B cell (primary cell): Measurements from ENCODE around the gene CASR. TPM values are rescaled to one million over a fixed set of nuclear protein-coding genes. Genes with fewer than 3 reads are reported as not detected.

Source experiments
- ATAC-seq: fragments of 200-7000 bp; cut with Tn5 transposase; one replicate; pipeline ENCODE4 v1.10.0; 2021; ENCODE audit warnings: low read depth, mild to moderate bottlenecking, moderate number of reproducible peaks, moderate library complexity
- CTCF ChIA-PET: fragments of 350-600 bp; sonication (Branson Sonifier 250); formaldehyde crosslinking; loops from one replicate; lab custom pipeline; 2021; ENCODE audit warnings: antibody characterized with exemption, inconsistent platforms; lab: Charles Lee
- POLR2A ChIA-PET: fragments of 350-600 bp; sonication (Branson Sonifier 250); formaldehyde crosslinking; loops from one replicate; lab custom pipeline; 2021; ENCODE audit warnings: antibody characterized with exemption; lab: Charles Lee
- DNase-seq: peaks from one replicate; pipeline ENCODE4 v3.0.0; 2013
- H2AFZ ChIP-seq: 2 replicates; pipeline ENCODE4 v1.6.1; 2012; ENCODE audit warnings: mild to moderate bottlenecking, low read depth, low read length; ENCODE audit not compliant: insufficient read depth, poor library complexity, severe bottlenecking
- H3K27ac ChIP-seq, 2 donors: 1 replicate in 1 of 2; 2 replicates in 1 of 2; pipeline ENCODE4 v1.5.1; 2012 to 2013; ENCODE audit warnings: low read length in 2 of 2, mild to moderate bottlenecking in 2 of 2, moderate library complexity in 1 of 2
- H3K27me3 ChIP-seq, 4 experiments: fragments of 200-600 bp in 1 of 4; sonication (generic) in 1 of 4; replicated peaks in 1 of 4; 1 replicate in 2 of 4; 2 replicates in 2 of 4; pipeline versions ENCODE4 v1.6.1 to v1.7.0; 2013 to 2016; ENCODE audit warnings: low read length in 3 of 4, mild to moderate bottlenecking in 2 of 4, mixed read lengths in 1 of 4, moderate library complexity in 1 of 4; ENCODE audit not compliant: insufficient read depth in 4 of 4, control insufficient read depth in 3 of 4; ENCODE audit errors: control extremely low read depth in 1 of 4
- H3K36me3 ChIP-seq, 2 experiments: replicated peaks in 1 of 2; 1 replicate in 1 of 2; 2 replicates in 1 of 2; pipeline versions ENCODE4 v1.6.1 to v1.7.1; 2013; ENCODE audit warnings: low read length in 1 of 2; ENCODE audit not compliant: insufficient read depth in 2 of 2, control insufficient read depth in 1 of 2; ENCODE audit errors: control extremely low read depth in 1 of 2, extremely low read depth in 1 of 2
- H3K4me1 ChIP-seq, 2 donors: fragments of 200-600 bp in 1 of 2; sonication (generic) in 1 of 2; 1 replicate in 1 of 2; 2 replicates in 1 of 2; pipeline versions ENCODE4 v1.5.1 to v1.6.1; 2013 to 2017; ENCODE audit warnings: low read length in 2 of 2; ENCODE audit not compliant: control insufficient read depth in 2 of 2, insufficient read depth in 2 of 2
- H3K4me2 ChIP-seq: replicated peaks from 2 replicates; pipeline ENCODE3; 2012; ENCODE audit warnings: mild to moderate bottlenecking, low read depth, low read length; ENCODE audit not compliant: poor library complexity, severe bottlenecking
- H3K4me3 ChIP-seq, 5 experiments: fragments of 200-600 bp in 1 of 5; sonication (generic) in 1 of 5; 1 replicate in 3 of 5; 2 replicates in 2 of 5; pipeline versions ENCODE4 v1.5.1 to v1.7.0; 2011 to 2016; ENCODE audit warnings: low read length in 4 of 5, mild to moderate bottlenecking in 4 of 5, low read depth in 2 of 5, control low read depth in 1 of 5, moderate library complexity in 1 of 5; ENCODE audit not compliant: insufficient read depth in 1 of 5; ENCODE audit errors: control extremely low read depth in 1 of 5, extremely low read depth in 1 of 5
- H3K79me2 ChIP-seq: fragments of 200-600 bp; sonication (generic); one replicate; pipeline ENCODE4 v1.6.0; 2016; ENCODE audit warnings: low read length; ENCODE audit not compliant: control insufficient read depth, insufficient read depth
- H3K9ac ChIP-seq: fragments of 200-600 bp; sonication (generic); 2 replicates; pipeline ENCODE4 v1.6.1; 2017; ENCODE audit warnings: mild to moderate bottlenecking, low read length, moderate library complexity
- H3K9me3 ChIP-seq, 3 donors: one replicate each; pipeline versions ENCODE4 v1.6.1 to v1.7.1; 2013; ENCODE audit warnings: low read length in 2 of 3; ENCODE audit not compliant: control insufficient read depth in 2 of 3, insufficient read depth in 1 of 3; ENCODE audit errors: control extremely low read depth in 1 of 3
- H4K20me1 ChIP-seq: 2 replicates; pipeline ENCODE4 v1.6.0; 2012; ENCODE audit warnings: mild to moderate bottlenecking, low read length; ENCODE audit not compliant: insufficient read depth, control insufficient read depth, poor library complexity, severe bottlenecking
- H3K27ac Mint-ChIP-seq: one replicate; pipeline ENCODE4 v1.8.0; 2021; ENCODE audit warnings: mixed read lengths
- H3K27me3 Mint-ChIP-seq: one replicate; pipeline ENCODE4 v1.8.0; 2021; ENCODE audit warnings: mixed read lengths
- H3K4me1 Mint-ChIP-seq: one replicate; pipeline ENCODE4 v1.8.0; 2021; ENCODE audit warnings: mixed read lengths
- H3K4me3 Mint-ChIP-seq: one replicate; pipeline ENCODE4 v1.8.0; 2021; ENCODE audit warnings: mixed read lengths
- H3K9me3 Mint-ChIP-seq: one replicate; pipeline ENCODE4 v1.8.0; 2022; ENCODE audit warnings: mixed read lengths; ENCODE audit not compliant: insufficient read depth
- EZH2 ChIP-seq: IDR thresholded peaks from 2 replicates; pipeline ENCODE4 v1.6.1; 2012; ENCODE audit warnings: borderline replicate concordance, low read depth, mild to moderate bottlenecking, moderate library complexity, low read length; ENCODE audit not compliant: insufficient read depth, poor library complexity, severe bottlenecking
- whole genome bisulfite sequencing: methylation state at CpG from one replicate; pipeline ENCODE4 v1.1.5; 2013; ENCODE audit warnings: missing lambda C conversion rate; ENCODE audit not compliant: insufficient coverage; 5-methylcytosine and 5-hydroxymethylcytosine counted together
- intact Hi-C: fragments of 100-400 bp; cut with micrococcal nuclease; formaldehyde crosslinking; loops from one replicate; pipeline ENCODE4 v1.10.0; 2022
- polyA plus RNA-seq: library from polyadenylated mRNA; depleted of rRNA; stranded (reverse); fragments of >200 nt; gene quantifications from 2 replicates; pipeline ENCODE4 v1.2.3, GENCODE V29; 2012
- total RNA-seq, 2 donors: library from RNA; stranded (reverse); fragments of 120-200 nt in 1 of 2; gene quantifications; 1 replicate in 1 of 2; 2 replicates in 1 of 2; pipeline versions ENCODE4 v1.2.3 to v1.2.4, GENCODE V29; 2013 to 2022
- TF ChIP-seq, protein P1 (sequence below): fragments of 200-600 bp; IDR thresholded peaks from one replicate; pipeline ENCODE4 v1.8.0; 2022; ENCODE audit warnings: antibody characterized with exemption, mild to moderate bottlenecking

CASR gene
- total and polyA plus RNA-seq, 2 donors (not counting 1 experiment from before 2014, with no cell fraction given): not detected

DNA sequence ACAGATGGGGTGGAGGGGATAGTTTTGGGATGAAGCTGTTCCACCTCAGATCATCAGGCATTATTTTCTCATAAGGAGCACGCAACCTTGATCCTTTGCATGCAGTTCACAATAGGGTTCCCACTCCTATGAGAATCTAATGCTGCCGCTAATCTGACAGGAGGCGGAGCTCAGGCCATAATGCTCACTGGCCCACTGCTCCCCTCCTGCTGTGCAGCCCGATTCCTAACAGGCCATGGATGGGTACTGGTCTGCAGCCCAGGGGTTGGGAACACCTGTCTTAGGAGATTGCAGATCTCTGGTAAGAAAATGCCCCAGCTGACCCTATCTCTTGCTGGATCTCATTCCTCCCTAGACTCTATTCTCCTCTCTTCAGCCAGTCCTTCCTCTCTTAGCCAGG is 148.4 kb downstream of the CASR start:
- CTCF ChIA-PET: no interaction called here
- Histone ChIP-seq H3K4me1 (no peaks in the 10 kb centered on the region), H3K4me3 (no peak overlapping the region), H3K27me3 (peaks cover 0 to 11% (median 0%) of the 10 kb centered on the region in 4 experiments), H3K27ac (no peak overlapping the region), H3K4me2 (no peak overlapping the region), H2AFZ (no peak overlapping the region), H3K9ac (no peak overlapping the region), H3K9me3 (no peaks in the 10 kb centered on the region), H3K36me3 (no peaks in the 10 kb centered on the region), H3K79me2 (no peaks in the 10 kb centered on the region), H4K20me1 (no peaks in the 10 kb centered on the region)
- ATAC-seq: no peak
- H3K4me1 Mint-ChIP-seq: no peaks in the 10 kb centered on the region
- peaks cover 17% of the 10 kb centered on the region for H3K27me3 Mint-ChIP-seq
- 92% methylated on average over 4 of the region's 4 CpGs for WGBS
- no peaks in the 10 kb centered on the region for H3K9me3 Mint-ChIP-seq
- intact Hi-C loops: no loop called here
- no peak overlapping the region for H3K4me3 Mint-ChIP-seq
- H3K27ac Mint-ChIP-seq: no peak overlapping the region
- no peak for DNase-seq
- POLR2A ChIA-PET: no interaction called here
- TF ChIP-seq, protein P1, sequence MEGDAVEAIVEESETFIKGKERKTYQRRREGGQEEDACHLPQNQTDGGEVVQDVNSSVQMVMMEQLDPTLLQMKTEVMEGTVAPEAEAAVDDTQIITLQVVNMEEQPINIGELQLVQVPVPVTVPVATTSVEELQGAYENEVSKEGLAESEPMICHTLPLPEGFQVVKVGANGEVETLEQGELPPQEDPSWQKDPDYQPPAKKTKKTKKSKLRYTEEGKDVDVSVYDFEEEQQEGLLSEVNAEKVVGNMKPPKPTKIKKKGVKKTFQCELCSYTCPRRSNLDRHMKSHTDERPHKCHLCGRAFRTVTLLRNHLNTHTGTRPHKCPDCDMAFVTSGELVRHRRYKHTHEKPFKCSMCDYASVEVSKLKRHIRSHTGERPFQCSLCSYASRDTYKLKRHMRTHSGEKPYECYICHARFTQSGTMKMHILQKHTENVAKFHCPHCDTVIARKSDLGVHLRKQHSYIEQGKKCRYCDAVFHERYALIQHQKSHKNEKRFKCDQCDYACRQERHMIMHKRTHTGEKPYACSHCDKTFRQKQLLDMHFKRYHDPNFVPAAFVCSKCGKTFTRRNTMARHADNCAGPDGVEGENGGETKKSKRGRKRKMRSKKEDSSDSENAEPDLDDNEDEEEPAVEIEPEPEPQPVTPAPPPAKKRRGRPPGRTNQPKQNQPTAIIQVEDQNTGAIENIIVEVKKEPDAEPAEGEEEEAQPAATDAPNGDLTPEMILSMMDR: no peak

DNA sequence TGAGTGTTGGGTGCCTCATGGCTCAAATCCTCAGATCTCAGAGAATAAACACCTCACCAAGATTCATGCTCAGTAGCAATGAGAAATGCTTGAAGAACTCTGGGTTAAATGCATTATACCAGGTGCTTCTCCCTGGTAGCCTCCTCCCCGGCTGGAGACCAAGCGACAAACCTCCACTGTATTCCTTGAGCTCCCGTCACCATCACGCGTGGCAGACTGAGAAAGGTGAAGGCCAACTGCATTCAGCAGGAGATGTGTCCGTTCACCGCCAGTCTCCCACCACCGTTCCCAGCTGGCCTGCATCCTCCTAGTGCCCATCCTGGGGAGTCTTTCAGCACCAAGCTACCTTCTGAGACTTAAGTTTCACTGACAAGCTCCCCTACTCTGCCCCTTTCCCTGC is 149.1 kb downstream of the CASR start:
- Mint-ChIP-seq H3K4me1 (no peaks in the 10 kb centered on the region), H3K27me3 (peaks cover 17% of the 10 kb centered on the region), H3K4me3 (no peak overlapping the region), H3K27ac (no peak overlapping the region), H3K9me3 (no peaks in the 10 kb centered on the region)
- 88% methylated on average over 8 of the region's 8 CpGs for WGBS
- ChIA-PET CTCF (no interaction called here), POLR2A (no interaction called here)
- no peak overlapping the region for H3K27ac ChIP-seq
- intact Hi-C loops: no loop called here
- DNase-seq (no peak), ATAC-seq (no peak)
- peaks cover 0 to 11% (median 0%) of the 10 kb centered on the region in 4 experiments for H3K27me3 ChIP-seq
- no peaks in the 10 kb centered on the region for H3K4me1 ChIP-seq
- H2AFZ ChIP-seq: no peak overlapping the region
- no peak overlapping the region for H3K4me3 ChIP-seq
- H4K20me1 ChIP-seq: no peaks in the 10 kb centered on the region
- H3K36me3 ChIP-seq: no peaks in the 10 kb centered on the region
- no peak overlapping the region for H3K4me2 ChIP-seq
- H3K9ac ChIP-seq: no peak overlapping the region
- H3K79me2 ChIP-seq: no peaks in the 10 kb centered on the region
- TF ChIP-seq, protein P1: no peak
- no peak for TF ChIP-seq EZH2
- no peaks in the 10 kb centered on the region for H3K9me3 ChIP-seq

Other genes with a start within 250 kb of the CASR start
- 1.6 and 1.9 TPM in 2 replicates for gene ILDR1, start 161.4 kb upstream of the CASR start, total RNA-seq
- gene ILDR1, start 161.4 kb upstream of the CASR start, polyA plus RNA-seq: 1.3 and 4.7 TPM in 2 replicates
- gene CD86, start 128.3 kb upstream of the CASR start, total RNA-seq: 31.5 and 37.6 TPM in 2 replicates
- 6.9 and 38.2 TPM in 2 replicates for gene CD86, start 128.3 kb upstream of the CASR start, polyA plus RNA-seq
- not detected in 2 replicates for gene CSTA, start 141.6 kb downstream of the CASR start, total RNA-seq
- 1.0 and 1.3 TPM in 2 replicates for gene CSTA, start 141.6 kb downstream of the CASR start, polyA plus RNA-seq
- 33.1 and 36.2 TPM in 2 replicates for gene MIX23, start 199.6 kb downstream of the CASR start, total RNA-seq
- 9.2 and 17.4 TPM in 2 replicates for gene MIX23, start 199.6 kb downstream of the CASR start, polyA plus RNA-seq
- 13.9 and 17.5 TPM in 2 replicates for gene FAM162A, start 200.5 kb downstream of the CASR start, total RNA-seq
- 10.9 and 12.9 TPM in 2 replicates for gene FAM162A, start 200.5 kb downstream of the CASR start, polyA plus RNA-seq
- 11.6 and 12.3 TPM in 2 replicates for gene WDR5B, start 232.4 kb downstream of the CASR start, total RNA-seq
- 3.5 and 4.6 TPM in 2 replicates for gene WDR5B, start 232.4 kb downstream of the CASR start, polyA plus RNA-seq